ENCODE data around the gene GTF2F2. TPM values are rescaled to one million over a fixed set of nuclear protein-coding genes. Genes with fewer than 3 reads are reported as not detected.

The GTF2F2 gene
- total and polyA plus RNA-seq, 9 of the 15 experiments (the other 6 are each of a cell fraction or from before 2014, with no cell fraction given): 19.7 to 44.8 (median 32.4) TPM

DNA sequence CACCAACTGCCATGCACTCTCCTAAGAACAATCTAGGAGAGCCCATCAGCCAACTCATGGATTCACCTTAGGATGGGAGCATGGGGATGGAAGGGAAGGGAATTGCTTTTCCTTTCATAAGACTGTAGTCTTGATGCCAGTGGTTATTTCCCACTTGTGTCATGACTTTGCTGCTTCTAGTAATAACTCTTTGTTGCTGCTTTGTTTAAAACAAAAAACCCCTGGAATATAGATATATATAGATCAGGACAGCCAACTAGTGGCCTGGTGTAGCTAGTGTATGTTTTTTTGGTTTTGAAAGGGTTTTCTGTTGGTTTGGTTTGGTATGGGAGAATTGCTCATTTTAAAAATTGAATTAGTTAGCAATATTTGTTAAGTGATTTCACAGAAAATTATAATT is 119.8 kb downstream of the GTF2F2 start (continued):
- no peak for TF ChIP-seq DMBX1 (CRISPR knock-in tag; IDR thresholded peaks at IDR 0.05; ENCODE audit: borderline replicate concordance)

DNA sequence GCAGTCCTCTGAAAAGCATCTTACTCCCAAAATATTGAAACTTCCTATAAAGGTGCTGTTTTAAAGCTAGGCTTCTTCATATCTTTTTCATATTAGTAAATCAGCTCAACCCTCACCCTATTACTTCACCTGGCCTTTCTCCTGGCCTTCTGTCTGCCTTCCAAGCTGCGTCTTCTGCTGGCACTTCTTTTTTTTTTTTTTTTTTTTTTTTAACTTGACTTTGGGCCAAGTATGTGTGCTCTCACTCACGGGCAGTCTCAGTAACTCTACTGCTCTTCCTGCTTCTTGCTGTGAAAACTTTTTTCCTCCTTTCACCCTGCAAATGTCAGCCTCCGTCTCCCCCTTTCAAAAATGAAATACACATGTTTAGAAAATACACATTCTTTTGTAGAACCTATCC is 121.8 kb downstream of the GTF2F2 start:
- FAIRE-seq: no peak
- H3K4me3 ChIP-seq: no peak overlapping the region
- in situ Hi-C loops (cut with MboI): no loop called here
- H3K9ac ChIP-seq (ENCODE audit: insufficient read depth in 1 of 2, low read depth in 2 of 2, low read length in 2 of 2): no peak overlapping the region
- 33% methylated on average over 2 of the region's 3 CpGs for WGBS (ENCODE audit: insufficient coverage, low coverage, missing lambda C conversion rate)
- no peaks in the 10 kb centered on the region for H3K27me3 ChIP-seq (ENCODE audit: control insufficient read depth in 2 of 2, insufficient read depth in 2 of 2, low read length in 2 of 2)
- H2AFZ ChIP-seq (ENCODE audit: low read depth, low read length): no peak overlapping the region
- H3K36me3 ChIP-seq (ENCODE audit: control insufficient read depth, insufficient read depth, low read length): no peaks in the 10 kb centered on the region; the same call in 2 of the 3 replicates
- ChIA-PET CTCF (ENCODE audit: low intra/inter-chr PET ratio) (no interaction called here), POLR2A (interaction anchor here (1.2 kb wide), 1 partner anchor 10 kb away, joined by 3 read pairs; no protein-coding TSS in a partner anchor)
- no peak overlapping the region for H3K27ac ChIP-seq (ENCODE audit: extremely low read depth, low read depth, low read length)
- peaks cover 2% of the 10 kb centered on the region; the same call in 2 of the 3 replicates for H3K79me2 ChIP-seq (ENCODE audit: control insufficient read depth, insufficient read depth, low read length)
- BruUV-seq (replicated peaks): no TSS peak
- no peak for ATAC-seq
- no peaks in the 10 kb centered on the region for H3K9me3 ChIP-seq (replicated peaks; ENCODE audit: control insufficient read depth, insufficient read depth, low read depth, low read length)
- no peak for DNase-seq (ENCODE audit: extremely low read depth in 1 of 4, low spot score in 3 of 4)
- no peak overlapping the region for H3K4me2 ChIP-seq (ENCODE audit: insufficient read depth, low read length)
- H4K20me1 ChIP-seq (replicated peaks; ENCODE audit: control insufficient read depth, insufficient read depth, low read length): no peaks in the 10 kb centered on the region
- intact Hi-C loops (cut with micrococcal nuclease): no loop called here
- no peaks in the 10 kb centered on the region for H3K9me1 ChIP-seq (ENCODE audit: control insufficient read depth, insufficient read depth, low read length)
- no peaks in the 10 kb centered on the region; a peak in 1 of 5 replicates for H3K4me1 ChIP-seq (replicated peaks in 1 of 2; ENCODE audit: control insufficient read depth in 2 of 2, insufficient read depth in 2 of 2, low read length in 2 of 2)
- TF ChIP-seq NFYB (IDR thresholded peaks at IDR 0.05; ENCODE audit: extremely low read depth, insufficient read length) (no peak), BRD9 (IDR thresholded peaks at IDR 0.05; ENCODE audit: low read depth, partially characterized antibody) (no peak), ZNF384 (IDR thresholded peaks at IDR 0.05; ENCODE audit: low read depth, low read length) (peak; percentile 70), CBFA2T3 (IDR thresholded peaks at IDR 0.05) (no peak)

DNA sequence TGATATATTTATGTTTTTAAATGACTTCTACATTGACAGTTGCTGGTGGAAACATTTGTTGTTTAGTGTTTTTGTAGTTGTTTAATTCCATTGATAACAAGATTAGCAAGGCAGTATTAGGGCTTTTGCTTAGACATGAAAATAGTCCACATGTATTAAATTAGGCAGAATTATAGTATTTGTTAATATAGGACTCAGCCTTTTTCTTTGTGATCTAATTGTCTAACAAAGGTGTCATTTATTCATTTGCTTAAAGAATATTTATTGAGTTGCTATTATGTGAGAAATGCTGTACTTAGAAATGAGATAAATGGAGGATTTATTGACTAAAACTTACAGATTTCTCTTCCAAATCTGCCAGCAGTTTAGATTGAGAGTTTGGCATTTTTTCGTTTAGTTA is 122.2 kb downstream of the GTF2F2 start:
- DNase-seq (ENCODE audit: extremely low read depth in 1 of 4, low spot score in 3 of 4) (no peak), FAIRE-seq (no peak), ATAC-seq (no peak)
- Histone ChIP-seq H3K4me3 (no peak overlapping the region), H3K79me2 (ENCODE audit: control insufficient read depth, insufficient read depth, low read length) (peaks cover 2% of the 10 kb centered on the region; the same call in 2 of the 3 replicates), H3K9me1 (ENCODE audit: control insufficient read depth, insufficient read depth, low read length) (no peaks in the 10 kb centered on the region), H2AFZ (ENCODE audit: low read depth, low read length) (no peak overlapping the region), H3K36me3 (ENCODE audit: control insufficient read depth, insufficient read depth, low read length) (no peaks in the 10 kb centered on the region; the same call in 2 of the 3 replicates), H3K27me3 (ENCODE audit: control insufficient read depth in 2 of 2, insufficient read depth in 2 of 2, low read length in 2 of 2) (no peaks in the 10 kb centered on the region), H4K20me1 (replicated peaks; ENCODE audit: control insufficient read depth, insufficient read depth, low read length) (no peaks in the 10 kb centered on the region), H3K9ac (ENCODE audit: insufficient read depth in 1 of 2, low read depth in 2 of 2, low read length in 2 of 2) (no peak overlapping the region), H3K4me1 (replicated peaks in 1 of 2; ENCODE audit: control insufficient read depth in 2 of 2, insufficient read depth in 2 of 2, low read length in 2 of 2) (no peaks in the 10 kb centered on the region; a peak in 1 of 5 replicates), H3K27ac (ENCODE audit: extremely low read depth, low read depth, low read length) (no peak overlapping the region), H3K4me2 (ENCODE audit: insufficient read depth, low read length) (no peak overlapping the region), H3K9me3 (replicated peaks; ENCODE audit: control insufficient read depth, insufficient read depth, low read depth, low read length) (no peaks in the 10 kb centered on the region)
- in situ Hi-C loops (cut with MboI): no loop called here
- BruUV-seq (replicated peaks): no TSS peak
- intact Hi-C loops (cut with micrococcal nuclease): no loop called here
- 75% methylated on average over 1 of the region's 1 CpG for WGBS (ENCODE audit: insufficient coverage, low coverage, missing lambda C conversion rate)
- ChIA-PET POLR2A (no interaction called here), CTCF (ENCODE audit: low intra/inter-chr PET ratio) (no interaction called here)
- no peak for TF ChIP-seq ZNF589 (CRISPR knock-in tag; IDR thresholded peaks at IDR 0.05; ENCODE audit: low read depth)
